Endothelial cell of umbilical vein (primary cell): ENCODE data around the gene PDSS1.

Experiments
- CTCF ChIP-seq, 2 donors: IDR thresholded peaks; 1 replicate in 1 of 2; 2 replicates in 1 of 2; pipeline ENCODE4 v1.5.1; 2011; ENCODE audit warnings: low read length in 2 of 2, mild to moderate bottlenecking in 2 of 2, moderate library complexity in 2 of 2, control low read depth in 1 of 2, inconsistent platforms in 1 of 2, low read depth in 1 of 2; ENCODE audit not compliant: insufficient read depth in 1 of 2; ENCODE audit errors: extremely low read depth in 1 of 2
- EZH2 ChIP-seq: IDR thresholded peaks from 2 replicates; pipeline ENCODE4 v1.6.1; 2012; ENCODE audit warnings: borderline replicate concordance, low read depth, mild to moderate bottlenecking, moderate library complexity, low read length, inconsistent platforms; ENCODE audit not compliant: severe bottlenecking
- JUN ChIP-seq: IDR thresholded peaks from 2 replicates; pipeline ENCODE4 v1.6.1; 2011; ENCODE audit warnings: borderline replicate concordance, low read depth; ENCODE audit not compliant: insufficient read length, insufficient read depth
- MAX ChIP-seq: IDR thresholded peaks from 2 replicates; pipeline ENCODE4 v1.6.1; 2011; ENCODE audit not compliant: insufficient read depth, insufficient read length
- POLR2A ChIP-seq: IDR thresholded peaks from 2 replicates; pipeline ENCODE4 v1.6.1; 2012; ENCODE audit warnings: low read depth, mild to moderate bottlenecking, control low read depth, low read length
- POLR2AphosphoS5 ChIP-seq: IDR thresholded peaks from 2 replicates; pipeline ENCODE4 v1.6.1; 2012; ENCODE audit warnings: low read depth, mild to moderate bottlenecking, control low read depth, low read length, moderate library complexity; ENCODE audit not compliant: insufficient read depth

GRCh38 chr10:26696786-26697162 is 727 bp upstream of the PDSS1 start:
- TF ChIP-seq POLR2A: no peak
- no peak for TF ChIP-seq CTCF (IDR thresholded peaks at IDR 0.05; ENCODE audit: extremely low read depth in 1 of 2, insufficient read depth in 1 of 2, low read depth in 1 of 2, low read length in 2 of 2)
- no peak for TF ChIP-seq MAX
- TF ChIP-seq EZH2: no peak
- no peak for TF ChIP-seq JUN
- TF ChIP-seq POLR2AphosphoS5: no peak
